Measurements from ENCODE around the gene SART3.

DNA sequence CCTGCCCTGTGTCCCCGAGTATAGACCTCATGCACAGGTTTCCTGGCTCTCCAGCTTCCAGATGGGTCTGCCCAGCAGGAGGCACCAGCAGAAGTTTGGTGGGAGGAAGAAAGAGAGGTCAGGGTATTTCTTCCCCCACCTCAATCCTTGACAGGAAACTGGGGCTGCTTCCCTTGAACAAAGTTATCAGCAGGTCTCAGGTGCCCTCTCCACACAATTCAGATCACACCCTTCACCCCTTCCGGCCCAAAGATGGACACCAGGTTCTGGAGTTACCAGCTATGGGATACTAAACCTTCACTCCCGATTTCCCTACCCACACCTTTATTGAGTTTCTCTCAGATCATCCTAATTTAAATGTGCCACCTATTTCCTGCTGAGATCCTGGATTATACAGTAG, 1.2 kb downstream of the SART3 start:
- TF ChIP-seq, protein P1, sequence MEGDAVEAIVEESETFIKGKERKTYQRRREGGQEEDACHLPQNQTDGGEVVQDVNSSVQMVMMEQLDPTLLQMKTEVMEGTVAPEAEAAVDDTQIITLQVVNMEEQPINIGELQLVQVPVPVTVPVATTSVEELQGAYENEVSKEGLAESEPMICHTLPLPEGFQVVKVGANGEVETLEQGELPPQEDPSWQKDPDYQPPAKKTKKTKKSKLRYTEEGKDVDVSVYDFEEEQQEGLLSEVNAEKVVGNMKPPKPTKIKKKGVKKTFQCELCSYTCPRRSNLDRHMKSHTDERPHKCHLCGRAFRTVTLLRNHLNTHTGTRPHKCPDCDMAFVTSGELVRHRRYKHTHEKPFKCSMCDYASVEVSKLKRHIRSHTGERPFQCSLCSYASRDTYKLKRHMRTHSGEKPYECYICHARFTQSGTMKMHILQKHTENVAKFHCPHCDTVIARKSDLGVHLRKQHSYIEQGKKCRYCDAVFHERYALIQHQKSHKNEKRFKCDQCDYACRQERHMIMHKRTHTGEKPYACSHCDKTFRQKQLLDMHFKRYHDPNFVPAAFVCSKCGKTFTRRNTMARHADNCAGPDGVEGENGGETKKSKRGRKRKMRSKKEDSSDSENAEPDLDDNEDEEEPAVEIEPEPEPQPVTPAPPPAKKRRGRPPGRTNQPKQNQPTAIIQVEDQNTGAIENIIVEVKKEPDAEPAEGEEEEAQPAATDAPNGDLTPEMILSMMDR (IDR thresholded peaks at IDR 0.05): no peak
- no peak for TF ChIP-seq POLR2A (IDR thresholded peaks at IDR 0.05)
